Fibroblast of upper back skin (primary cell): ENCODE results near the gene ASPG.
A peak's percentile ranks its signal among the peaks of the same experiment; 100 is the strongest.

Experiments
- DNase-seq: peaks from one replicate; pipeline ENCODE4 v3.0.0-alpha.2; 2013

Gene ASPG

DNA sequence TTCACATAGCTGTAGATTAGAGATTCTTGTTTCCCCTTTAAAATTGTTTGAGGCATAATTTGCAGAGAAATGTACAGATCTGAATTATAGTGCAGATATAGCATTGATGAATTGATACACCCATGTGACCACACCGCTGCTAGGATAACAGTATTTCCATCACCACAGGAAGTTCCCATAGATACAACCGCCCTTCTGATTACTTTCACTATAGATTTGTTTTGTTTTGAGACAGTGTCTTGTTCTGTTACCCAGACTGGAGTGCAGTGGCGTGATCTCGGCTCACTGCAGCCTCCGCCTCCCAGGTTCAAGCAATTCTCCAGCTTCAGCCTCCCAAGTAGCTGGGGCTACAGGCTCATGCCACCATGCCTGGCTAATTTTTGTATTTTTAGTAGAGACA lies 8.8 kb upstream of the ASPG start:
- DNase-seq: no peak

- peak; percentile 82 for DNase-seq
These were observed 7.5 kb upstream of the ASPG start for GRCh38 chr14:104078031-104078455.

GRCh38 chr14:104080376-104081260 lies 4.9 kb upstream of the ASPG start:
- no peak for DNase-seq

GRCh38 chr14:104081261-104081835 lies 4.2 kb upstream of the ASPG start:
- no peak for DNase-seq

- DNase-seq: no peak
These were observed 3.5 kb upstream of the ASPG start for GRCh38 chr14:104081951-104082464.

- no peak for DNase-seq
These were observed 2.7 kb upstream of the ASPG start for GRCh38 chr14:104082807-104083206.

DNA sequence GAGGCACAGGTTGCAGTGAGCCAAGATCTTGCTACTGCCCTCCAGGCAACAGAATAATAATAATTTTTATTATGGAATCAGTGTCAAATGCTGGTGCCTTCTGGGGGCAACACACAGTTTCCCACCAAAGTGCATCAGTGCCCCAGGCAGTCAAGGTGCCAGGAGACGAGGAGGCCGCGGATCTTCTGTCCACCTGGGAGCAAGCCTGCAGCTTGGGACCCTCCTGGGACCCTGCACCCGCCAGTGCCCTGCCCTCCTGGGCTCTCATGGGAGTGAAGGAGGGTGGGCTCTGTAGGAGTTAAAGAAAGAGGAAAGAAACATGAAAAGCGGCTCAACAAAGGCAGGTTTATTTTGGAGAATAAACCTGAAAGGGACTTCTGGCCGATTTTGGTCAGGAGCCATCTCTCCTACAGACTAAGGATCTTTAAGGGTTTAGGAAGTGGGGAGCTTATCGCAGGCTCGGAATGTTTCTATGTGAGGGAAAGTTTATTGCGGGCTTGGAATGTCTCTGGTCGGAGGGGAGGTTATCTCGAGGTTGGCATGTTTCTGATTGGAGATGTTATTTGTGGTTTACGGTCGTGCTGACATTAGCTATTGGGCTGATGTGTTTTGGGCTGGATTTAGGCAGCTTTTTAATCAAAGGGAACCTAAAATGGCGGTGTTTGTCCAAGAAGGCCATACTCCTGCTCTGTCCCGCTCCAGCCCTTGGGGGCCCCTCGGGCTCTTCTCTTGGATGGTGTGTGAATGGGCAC lies 1.1 kb upstream of the ASPG start:
- no peak for DNase-seq

GRCh38 chr14:104085889-104086201 lies 345 bp downstream of the ASPG start:
- no peak for DNase-seq

DNA sequence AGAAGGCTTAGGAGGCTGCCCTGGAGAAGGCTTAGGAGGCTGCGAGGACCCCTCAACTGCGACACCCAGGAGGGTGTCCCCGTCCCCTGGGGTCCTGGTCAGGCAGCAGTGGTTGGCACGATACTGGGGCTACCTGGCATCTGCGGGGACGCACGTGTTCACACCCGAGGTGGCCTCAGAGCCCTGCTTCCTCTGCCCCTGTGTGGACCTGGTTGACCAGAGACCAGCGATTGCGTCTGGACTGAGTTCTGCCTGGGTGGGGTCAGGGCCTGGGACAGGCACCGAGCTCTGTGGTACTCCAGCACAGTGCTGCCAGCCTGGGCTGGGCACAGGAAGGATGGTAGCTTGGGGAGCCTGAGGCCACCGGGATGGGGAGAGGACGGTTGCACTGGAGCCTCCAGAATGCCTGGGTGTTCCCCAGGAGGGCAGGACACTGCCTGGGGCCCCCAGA lies 735 bp downstream of the ASPG start:
- DNase-seq: no peak

DNA sequence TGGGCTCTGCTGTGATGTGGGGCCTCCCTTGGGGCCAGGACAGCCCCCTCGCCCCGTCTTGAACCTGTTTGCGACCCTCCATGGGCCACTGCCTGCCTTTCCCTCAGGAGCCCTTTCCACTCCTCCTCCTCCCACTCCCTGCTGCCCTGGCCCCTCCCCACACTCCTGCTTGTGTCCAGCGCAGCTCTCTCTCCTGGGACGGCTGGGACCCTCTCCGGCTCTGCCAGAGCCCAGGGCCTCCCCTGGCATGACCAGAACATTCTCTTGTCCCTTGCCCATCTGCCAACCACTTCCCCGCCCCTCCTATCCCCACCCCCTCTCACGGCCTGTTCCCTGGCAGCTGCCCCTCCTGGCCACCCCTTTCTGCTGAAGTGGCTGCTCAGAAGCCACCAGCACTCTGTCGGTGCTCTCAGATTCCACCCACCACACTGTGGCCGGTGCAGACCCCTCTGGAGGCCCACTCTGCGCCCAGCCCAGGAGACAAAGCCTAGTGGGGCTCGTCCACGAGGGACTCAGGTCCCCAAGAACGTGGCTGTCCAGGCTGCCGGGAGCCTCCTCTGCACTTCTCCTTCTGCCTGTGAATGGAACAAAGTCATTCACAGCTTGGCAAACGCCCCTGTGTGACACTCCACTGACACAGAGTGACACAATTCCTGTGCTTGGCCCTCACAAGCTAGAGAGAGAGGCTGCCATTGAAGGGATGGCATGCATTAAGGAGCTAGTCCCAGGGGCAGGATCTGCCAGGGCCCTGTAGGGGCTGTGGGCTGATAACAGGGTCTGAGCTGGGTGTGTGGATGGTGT lies 1.4 kb downstream of the ASPG start:
- no peak for DNase-seq

DNA sequence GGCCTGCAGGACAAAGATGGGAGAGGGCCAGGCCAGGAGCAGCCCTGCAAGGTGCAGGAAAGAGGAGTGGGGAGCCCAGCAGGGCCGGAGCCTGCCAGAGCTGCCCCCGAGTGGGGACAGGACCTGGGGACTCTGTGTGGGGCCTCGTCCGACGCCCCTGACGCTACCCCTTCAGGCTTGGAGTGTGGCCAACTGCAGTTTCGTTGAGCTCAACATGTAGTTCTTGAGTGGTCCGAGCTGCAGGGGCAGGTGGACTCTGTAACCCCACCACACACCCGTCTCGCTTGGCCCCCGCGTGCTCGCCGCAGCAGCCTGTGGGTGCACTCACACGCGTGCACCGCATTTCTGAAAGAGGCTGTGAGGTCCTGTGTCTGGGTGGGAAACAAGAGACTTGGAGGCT lies 2.0 kb downstream of the ASPG start:
- DNase-seq: no peak

DNA sequence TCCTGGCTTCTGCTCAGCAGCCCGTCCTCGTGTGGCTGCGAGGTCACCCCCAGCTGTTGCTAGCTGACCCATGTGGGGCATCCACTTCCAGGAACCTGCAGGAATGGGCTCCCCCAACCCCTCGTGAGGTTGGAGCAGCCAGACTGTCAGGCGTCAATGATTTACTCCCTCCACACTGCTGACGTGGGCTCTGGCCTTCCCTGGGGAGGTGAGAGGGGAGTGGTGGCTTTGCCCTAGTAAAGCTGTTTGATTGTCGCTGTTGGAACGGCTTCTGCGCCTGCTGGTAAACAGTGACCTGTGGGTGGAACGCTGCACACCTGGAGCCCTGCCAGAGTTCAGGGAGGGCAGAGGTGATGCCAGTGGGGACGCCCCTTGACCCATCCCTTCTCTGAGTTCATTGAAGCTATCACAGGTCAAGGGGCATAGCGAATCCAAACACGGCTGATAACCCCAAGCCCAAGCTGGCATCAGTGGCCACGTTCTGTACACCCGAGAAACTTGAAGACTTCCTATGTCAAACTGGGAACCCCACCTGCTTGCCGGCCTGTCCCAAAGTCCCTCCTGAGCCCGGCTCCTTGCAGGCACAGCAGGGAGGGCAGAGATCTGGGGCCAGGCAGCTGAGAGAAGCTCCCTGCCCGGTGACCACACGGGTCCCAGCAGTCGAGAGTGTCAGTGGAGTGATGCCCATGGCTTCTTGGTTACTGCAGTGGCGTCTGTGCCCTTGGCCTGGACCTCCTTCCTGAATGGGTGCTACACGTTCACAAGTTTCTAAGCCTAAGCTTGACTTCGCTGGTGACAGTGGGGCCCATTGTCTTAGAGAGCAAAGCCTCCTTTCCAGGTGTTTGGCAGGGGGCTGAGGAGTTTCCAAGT lies 2.7 kb downstream of the ASPG start:
- no peak for DNase-seq

DNA sequence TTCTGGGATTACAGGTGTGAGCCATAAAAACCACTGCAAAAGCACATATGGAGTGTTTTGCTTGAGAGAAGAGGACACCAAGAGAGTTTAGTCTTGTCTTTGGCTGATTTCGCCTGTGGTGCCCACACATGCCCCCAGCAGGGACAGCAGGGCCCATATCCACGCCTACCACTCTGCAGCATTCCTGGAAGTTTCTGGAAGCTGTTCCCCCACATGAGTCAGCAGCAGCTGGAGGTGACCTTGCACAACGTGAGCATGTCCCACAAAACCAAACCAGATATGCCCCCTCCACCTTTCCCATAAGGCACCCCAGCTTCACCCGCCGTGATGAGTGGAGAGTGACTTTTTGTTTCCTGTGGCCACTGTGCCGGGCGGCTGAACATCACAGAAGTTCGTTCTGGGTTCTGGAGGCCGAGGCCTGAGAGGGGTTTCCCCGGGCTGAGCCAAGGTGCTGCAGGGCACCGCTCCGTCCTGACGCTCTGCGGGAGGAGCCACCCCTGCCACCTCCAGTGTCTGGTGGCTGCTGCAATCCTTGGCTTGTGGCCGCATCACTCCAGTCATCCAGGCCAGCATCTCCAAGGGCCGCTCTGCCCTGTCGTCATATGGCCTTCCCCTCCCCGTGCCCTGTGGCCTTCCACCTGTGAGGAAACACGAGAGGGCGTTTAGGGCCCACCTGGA lies 4.7 kb downstream of the ASPG start:
- DNase-seq: no peak

DNA sequence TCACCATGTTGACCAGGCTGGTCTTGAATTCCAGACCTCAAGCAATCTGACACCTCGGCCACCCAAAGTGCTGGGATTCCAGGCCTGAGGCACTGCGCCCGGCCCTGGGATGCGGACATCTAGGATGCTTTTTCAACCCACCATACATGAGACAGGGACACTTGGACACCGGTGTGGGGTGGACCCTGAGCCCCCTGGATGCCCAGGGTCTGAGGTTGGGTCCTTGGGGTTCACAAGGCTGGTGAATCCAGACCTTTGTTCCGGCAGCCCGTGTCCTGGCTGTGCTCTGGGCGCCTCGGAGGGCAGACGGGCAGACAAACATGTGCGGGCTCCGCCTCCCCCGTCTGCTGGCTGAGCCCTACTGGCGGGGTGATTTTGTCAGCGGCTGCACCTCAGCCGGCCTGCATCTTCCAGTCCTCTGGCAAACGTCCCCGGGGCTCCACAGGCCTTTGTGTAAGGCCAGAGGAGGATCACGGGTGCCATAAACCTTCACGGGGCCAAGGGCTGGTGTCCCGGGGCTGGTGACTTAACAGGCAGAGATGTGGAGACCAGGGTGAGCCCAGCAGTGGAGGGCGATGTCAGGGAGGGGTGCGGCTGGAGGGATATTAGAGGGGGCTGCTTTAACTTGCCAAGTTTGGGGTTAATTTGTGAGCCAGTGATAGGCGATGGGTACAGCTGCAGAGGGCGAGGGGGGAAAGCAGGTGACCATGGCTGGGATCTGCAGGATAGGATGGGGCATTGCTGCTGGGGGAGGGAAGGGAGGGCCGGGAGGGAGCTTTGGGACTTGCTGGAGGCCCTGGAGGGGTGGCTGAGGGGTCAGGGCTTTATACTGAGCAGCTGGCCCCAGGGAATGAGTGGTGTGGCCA lies 5.8 kb downstream of the ASPG start:
- no peak for DNase-seq

DNA sequence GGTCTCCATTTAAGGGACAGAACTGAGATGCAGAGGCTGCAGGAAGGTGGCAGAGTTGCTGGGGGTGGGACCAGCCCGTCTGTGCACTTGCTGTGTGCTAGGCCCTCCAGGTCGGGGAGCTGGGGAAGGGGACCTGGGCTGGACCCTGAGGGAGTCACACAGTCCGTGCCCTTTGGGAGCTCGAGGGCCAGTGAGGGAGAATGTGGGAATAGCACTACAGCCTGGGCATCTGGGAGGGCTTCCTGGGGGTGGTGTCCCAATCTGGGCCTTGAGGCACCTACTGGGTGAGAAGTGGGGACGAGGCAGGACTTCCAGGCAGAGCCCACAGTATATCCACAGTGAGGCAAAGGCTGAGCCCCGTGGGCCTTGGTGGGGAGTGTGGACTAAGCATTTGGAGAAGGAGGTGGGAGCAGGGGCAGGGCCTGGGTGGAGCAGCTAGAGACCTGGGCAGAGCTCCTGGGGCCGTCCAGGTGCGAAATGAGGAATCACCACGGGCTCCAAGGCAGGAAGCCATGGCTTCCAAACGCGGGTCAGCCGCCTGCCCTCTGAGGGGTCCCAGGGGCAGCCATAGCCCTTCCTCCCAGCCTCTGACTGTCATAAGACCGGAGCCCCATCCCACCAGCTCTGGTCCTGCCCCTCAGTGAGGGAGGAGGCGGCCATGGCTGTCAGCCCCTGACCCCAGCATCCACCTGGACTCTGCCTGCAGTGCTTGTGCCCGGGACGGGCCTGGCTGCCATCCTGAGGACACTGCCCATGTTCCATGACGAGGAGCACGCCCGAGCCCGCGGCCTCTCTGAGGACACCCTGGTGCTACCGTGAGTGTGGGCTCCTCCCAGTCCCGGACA lies 6.6 kb downstream of the ASPG start:
- no peak for DNase-seq

- DNase-seq: no peak
These were observed 7.4 kb downstream of the ASPG start for GRCh38 chr14:104092931-104093365.

GRCh38 chr14:104093366-104094055 lies 8.0 kb downstream of the ASPG start:
- no peak for DNase-seq

GRCh38 chr14:104094056-104094708 lies 8.7 kb downstream of the ASPG start:
- no peak for DNase-seq
